Left ventricle myocardium inferior (tissue), 1 donor: ENCODE data around the gene OR6M1. TPM values are rescaled to one million over a fixed set of nuclear protein-coding genes. Genes with fewer than 3 reads are reported as not detected.

Experiments used
- DNase-seq: peaks from one replicate; pipeline ENCODE4 v3.0.0-alpha.2; 2020
- H3K27ac ChIP-seq: fragments of 200-600 bp; replicated peaks from 2 replicates; pipeline ENCODE4 v1.8.0; 2021
- H3K27me3 ChIP-seq: fragments of 200-600 bp; 2 replicates; pipeline ENCODE4 v1.8.0; 2021; ENCODE audit warnings: low read depth
- H3K36me3 ChIP-seq: fragments of 200-600 bp; 2 replicates; pipeline ENCODE4 v1.8.0; 2021
- H3K4me1 ChIP-seq: fragments of 200-600 bp; 2 replicates; pipeline ENCODE4 v1.8.0; 2021
- H3K4me3 ChIP-seq: fragments of 200-600 bp; 2 replicates; pipeline ENCODE4 v1.8.0; 2021; ENCODE audit warnings: mild to moderate bottlenecking, moderate library complexity
- H3K9me3 ChIP-seq: fragments of 200-600 bp; replicated peaks from 2 replicates; pipeline ENCODE4 v1.8.0; 2021
- intact Hi-C: fragments of 100-400 bp; cut with micrococcal nuclease; formaldehyde crosslinking; loops from one replicate; pipeline ENCODE4 v1.11.0; 2022
- total RNA-seq: library from RNA; stranded (reverse); fragmentation: NEBNext Ultra II Directional; extraction: Animal tissue kit (Norgen Biotek cat#: 25700); gene quantifications from one replicate; pipeline ENCODE4 v1.2.1, GENCODE V29; 2021
- TF ChIP-seq, protein P1 (sequence below): fragments of 200-600 bp; IDR thresholded peaks from 2 replicates; pipeline ENCODE4 v1.8.0; 2021; ENCODE audit warnings: antibody characterized with exemption, mild to moderate bottlenecking, borderline replicate concordance
- donor health status: DM: no; HTN: yes; CAD: no; lungs with severe emphysema.

OR6M1 gene
- total RNA-seq, 1 donor from 2014 or later, result not detected

DNA sequence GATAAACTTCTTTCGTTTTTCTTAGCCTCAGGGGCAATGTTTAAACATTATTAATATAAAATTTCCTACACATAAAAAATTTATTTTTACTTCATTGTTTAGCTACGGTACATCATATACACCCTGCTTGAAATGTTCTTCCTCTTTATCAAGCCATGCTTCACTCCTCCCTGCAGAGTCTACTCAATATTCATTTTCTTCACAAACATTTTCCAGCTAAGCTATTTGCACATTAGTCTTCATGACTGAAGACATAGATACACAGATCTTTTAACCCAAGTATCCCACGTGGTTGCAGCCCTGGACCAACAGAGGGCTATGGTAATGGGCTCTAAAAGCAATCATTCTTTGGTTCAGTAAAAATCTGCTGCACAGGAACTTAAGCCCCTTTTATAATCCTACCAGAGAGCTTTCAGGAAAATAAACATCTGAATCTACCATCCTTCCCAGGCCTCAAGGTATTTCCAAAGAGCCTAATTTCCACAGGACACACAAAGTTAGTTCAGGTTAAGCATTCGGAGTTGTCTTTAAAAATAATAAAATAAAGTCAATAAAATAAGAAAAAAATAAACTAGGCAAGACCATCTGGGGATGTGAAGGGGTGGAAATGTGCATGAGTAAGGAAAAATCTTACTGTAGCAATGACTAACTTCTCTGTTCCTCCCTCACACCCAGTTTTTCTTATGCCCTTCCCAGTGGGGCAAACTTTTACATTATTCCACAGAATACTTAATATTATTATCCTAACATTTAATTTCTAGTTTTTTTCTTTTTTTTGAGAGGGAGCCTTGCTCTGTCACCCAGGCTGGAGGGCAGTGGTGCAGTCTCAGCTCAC lies 30.2 kb downstream of the OR6M1 start:
- Histone ChIP-seq H3K9me3 (no peaks in the 10 kb centered on the region), H3K27me3 (no peaks in the 10 kb centered on the region), H3K4me3 (no peak overlapping the region), H3K4me1 (no peaks in the 10 kb centered on the region), H3K36me3 (no peaks in the 10 kb centered on the region), H3K27ac (no peak overlapping the region)
- DNase-seq, result no peak
- intact Hi-C loops, result no loop called here
- TF ChIP-seq, protein P1, sequence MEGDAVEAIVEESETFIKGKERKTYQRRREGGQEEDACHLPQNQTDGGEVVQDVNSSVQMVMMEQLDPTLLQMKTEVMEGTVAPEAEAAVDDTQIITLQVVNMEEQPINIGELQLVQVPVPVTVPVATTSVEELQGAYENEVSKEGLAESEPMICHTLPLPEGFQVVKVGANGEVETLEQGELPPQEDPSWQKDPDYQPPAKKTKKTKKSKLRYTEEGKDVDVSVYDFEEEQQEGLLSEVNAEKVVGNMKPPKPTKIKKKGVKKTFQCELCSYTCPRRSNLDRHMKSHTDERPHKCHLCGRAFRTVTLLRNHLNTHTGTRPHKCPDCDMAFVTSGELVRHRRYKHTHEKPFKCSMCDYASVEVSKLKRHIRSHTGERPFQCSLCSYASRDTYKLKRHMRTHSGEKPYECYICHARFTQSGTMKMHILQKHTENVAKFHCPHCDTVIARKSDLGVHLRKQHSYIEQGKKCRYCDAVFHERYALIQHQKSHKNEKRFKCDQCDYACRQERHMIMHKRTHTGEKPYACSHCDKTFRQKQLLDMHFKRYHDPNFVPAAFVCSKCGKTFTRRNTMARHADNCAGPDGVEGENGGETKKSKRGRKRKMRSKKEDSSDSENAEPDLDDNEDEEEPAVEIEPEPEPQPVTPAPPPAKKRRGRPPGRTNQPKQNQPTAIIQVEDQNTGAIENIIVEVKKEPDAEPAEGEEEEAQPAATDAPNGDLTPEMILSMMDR, result no peak

DNA sequence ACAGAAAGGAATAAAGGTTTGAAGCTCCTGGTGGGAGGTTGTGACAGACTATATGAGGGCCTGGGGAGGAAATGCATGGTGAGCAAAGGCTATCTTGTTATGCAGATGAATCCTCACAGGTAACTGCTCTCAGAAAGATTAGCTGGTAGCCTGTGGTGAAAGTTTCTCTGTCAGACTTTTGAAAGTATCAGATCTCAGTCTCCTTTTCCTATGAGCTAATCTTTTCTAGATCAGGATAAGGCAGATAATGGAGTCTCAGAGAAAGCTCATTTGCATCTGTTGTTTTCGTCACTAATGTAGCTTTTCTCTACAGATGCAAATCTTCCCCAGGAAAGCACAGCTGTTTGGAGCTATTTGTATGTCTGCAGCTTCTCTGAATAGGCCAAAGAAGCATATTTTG lies 30.9 kb downstream of the OR6M1 start:
- DNase-seq, result no peak
- TF ChIP-seq, protein P1, result no peak
- Histone ChIP-seq H3K4me1 (no peaks in the 10 kb centered on the region), H3K36me3 (no peaks in the 10 kb centered on the region), H3K4me3 (no peak overlapping the region), H3K9me3 (no peaks in the 10 kb centered on the region), H3K27ac (no peak overlapping the region), H3K27me3 (no peaks in the 10 kb centered on the region)
- intact Hi-C loops, result no loop called here

DNA sequence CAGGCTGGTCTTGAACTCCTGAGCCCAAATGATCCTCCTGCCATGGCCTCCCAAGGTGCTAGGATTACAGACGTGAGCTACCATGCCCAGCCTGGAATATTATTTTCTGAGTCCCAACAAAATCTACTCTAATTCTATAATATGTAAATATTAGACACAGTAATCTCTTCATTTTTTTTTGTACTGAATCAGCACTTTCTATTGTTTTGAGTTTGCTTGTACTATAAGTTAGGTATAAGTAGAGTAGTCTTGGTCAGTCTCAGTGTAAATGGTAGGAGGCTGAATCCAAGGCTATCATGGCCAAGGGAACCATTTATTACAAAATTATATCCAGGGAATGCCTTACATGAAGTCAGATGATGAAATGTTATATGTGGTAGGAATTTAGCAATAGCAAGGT lies 32.2 kb downstream of the OR6M1 start:
- Histone ChIP-seq H3K4me3 (no peak overlapping the region), H3K9me3 (no peaks in the 10 kb centered on the region), H3K27ac (no peak overlapping the region), H3K27me3 (no peaks in the 10 kb centered on the region), H3K36me3 (no peaks in the 10 kb centered on the region), H3K4me1 (no peaks in the 10 kb centered on the region)
- intact Hi-C loops, result no loop called here
- DNase-seq, result no peak
- TF ChIP-seq, protein P1, result no peak

DNA sequence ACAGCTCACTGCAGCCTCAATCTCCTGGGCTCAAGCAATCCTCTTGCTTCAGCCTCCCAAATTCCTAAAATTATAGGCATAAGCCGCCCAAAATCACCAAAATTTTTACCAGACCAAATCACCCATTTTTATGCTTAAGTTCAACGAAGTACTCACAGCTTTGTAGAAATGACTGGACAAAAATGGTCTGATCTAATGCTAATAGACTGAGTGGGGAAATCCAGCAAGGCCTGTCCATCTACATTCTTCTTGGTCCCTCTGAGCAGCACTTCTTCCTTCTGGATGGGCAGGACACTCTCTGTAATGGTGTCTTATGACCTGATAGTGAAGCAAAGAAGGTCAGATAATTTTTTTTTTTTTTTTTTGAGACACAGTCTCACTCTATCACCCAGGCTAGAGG lies 33.1 kb downstream of the OR6M1 start:
- DNase-seq, result no peak
- no peaks in the 10 kb centered on the region for H3K4me1 ChIP-seq
- intact Hi-C loops, result no loop called here
- TF ChIP-seq, protein P1, result no peak
- no peak overlapping the region for H3K4me3 ChIP-seq
- no peaks in the 10 kb centered on the region for H3K27me3 ChIP-seq
- H3K27ac ChIP-seq, result no peak overlapping the region
- H3K9me3 ChIP-seq, result no peaks in the 10 kb centered on the region
- H3K36me3 ChIP-seq, result no peaks in the 10 kb centered on the region

DNA sequence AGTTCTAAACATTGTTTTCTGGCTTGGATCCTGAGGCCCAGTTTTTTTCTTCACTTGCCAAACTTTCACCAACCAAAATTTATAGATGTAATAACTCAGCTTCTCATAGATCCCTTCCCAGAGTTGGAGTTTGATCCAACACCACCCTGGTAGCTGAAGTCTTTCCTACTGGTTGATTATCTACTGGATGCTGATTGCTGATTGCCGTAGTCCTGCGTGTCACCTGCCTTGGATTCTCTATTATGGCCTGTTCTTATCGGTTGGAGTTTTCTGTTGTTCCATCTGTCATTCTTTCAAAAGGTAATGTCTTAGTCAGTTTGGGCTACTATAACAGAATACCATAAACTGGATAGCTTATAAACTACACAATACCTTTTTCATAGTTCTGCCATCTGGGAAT lies 34.5 kb downstream of the OR6M1 start:
- no peak for DNase-seq
- Histone ChIP-seq H3K4me1 (no peaks in the 10 kb centered on the region), H3K36me3 (no peaks in the 10 kb centered on the region), H3K4me3 (no peak overlapping the region), H3K27me3 (no peaks in the 10 kb centered on the region), H3K27ac (no peak overlapping the region), H3K9me3 (no peaks in the 10 kb centered on the region)
- intact Hi-C loops, result no loop called here
- TF ChIP-seq, protein P1, result no peak
